OCI-M2 (cell line): ENCODE measurements around the gene CHDH.

Source experiments
- DNase-seq: peaks from one replicate; lab custom pipeline; 2025; ENCODE audit not compliant: unreplicated experiment; lab: John Stamatoyannopoulos, UW

The CHDH gene

DNA sequence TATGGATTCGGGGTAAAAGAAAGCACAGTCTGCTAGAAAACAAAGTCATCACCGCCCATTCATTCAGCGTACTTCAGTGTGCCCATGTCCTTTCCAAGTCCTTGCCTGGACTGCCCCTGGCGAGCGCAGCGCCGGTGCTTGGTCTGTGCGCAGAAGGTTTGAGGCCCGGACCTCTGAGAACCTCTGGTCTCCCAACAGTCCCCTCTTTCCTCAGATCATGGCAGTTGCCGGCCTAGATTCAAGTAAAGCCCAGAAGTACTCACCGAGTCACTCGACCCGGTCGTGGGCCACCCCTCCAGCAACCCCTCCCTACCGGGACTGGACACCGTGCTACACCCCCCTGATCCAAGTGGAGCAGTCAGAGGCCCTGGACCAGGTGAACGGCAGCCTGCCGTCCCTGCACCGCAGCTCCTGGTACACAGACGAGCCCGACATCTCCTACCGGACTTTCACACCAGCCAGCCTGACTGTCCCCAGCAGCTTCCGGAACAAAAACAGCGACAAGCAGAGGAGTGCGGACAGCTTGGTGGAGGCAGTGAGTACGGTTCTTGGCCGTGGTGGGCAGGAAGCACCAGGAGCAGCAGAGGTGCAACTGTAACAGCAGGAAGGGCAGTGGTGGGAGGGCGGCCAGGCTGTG, 36.3 kb downstream of the CHDH start:
- no peak for DNase-seq

DNA sequence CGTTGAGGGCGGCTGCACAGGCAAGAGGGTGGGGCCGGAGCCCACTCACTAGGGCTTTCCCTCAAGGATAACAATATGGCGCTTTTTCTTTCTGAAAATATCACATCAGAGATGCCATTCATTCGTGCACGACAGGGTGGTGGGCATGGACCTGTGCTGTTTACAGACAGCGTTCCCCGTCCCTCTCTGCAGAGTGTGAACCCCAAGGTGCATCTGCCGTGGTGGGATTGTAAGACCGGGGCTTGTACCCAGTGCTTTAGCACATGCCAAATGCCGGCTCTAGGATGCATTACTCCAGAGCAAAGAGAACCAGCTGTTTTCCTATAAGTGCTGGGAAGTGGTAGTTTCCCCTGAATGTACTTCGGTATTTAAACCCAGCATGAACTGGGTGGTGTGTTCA, 37.0 kb downstream of the CHDH start:
- DNase-seq: no peak

DNA sequence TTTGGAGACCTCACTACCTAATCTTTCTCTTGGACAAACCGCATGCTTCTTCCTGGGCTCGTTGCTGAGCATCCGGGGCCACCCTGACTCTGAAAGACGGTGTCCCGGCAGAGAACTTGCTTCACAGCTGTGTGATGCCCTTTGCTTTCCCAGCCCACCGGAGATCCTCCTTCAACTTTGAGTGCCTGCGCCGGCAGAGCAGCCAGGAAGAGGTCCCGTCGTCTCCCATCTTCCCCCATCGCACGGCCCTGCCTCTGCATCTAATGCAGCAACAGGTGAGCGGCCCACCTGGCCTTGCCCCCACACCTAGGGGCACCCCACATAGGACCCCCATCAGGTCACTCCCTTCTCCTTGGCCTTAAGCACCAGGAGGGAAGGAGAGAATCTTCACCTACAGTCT, 37.7 kb downstream of the CHDH start:
- no peak for DNase-seq

DNA sequence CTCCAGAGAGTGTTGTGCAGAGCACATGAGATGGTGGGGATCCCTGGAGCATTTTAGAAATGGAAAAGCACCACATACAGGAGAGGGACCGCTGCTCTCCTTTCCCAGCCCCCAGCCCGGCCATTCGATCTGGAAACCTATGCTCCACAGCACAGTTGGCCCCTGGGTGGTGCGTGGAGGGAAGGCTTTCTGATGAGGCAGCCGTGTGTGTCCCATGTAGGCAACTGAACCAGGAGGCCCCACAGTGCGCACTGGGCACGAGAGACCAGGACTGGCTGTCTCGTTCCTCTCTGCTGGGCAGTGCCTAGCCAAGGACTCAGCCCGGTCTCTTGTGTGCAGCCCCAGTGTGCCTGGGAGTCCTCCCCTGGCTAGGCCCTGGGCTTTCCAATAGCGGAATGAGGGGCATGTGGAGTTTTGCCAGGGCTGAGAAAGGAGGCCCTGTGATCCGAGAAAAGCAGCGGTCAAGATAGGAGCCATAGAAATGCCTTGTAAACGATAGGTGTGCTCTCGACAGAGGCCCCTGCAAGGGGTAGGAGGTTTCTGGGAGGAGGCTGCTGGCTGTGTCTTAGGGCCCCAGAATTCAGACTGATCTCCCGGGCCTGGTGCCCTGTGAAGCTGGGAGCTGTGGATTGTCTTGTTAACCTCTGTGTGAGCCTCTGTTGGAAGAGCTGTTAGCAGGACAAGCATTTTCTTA, 39.0 kb downstream of the CHDH start:
- no peak for DNase-seq

DNA sequence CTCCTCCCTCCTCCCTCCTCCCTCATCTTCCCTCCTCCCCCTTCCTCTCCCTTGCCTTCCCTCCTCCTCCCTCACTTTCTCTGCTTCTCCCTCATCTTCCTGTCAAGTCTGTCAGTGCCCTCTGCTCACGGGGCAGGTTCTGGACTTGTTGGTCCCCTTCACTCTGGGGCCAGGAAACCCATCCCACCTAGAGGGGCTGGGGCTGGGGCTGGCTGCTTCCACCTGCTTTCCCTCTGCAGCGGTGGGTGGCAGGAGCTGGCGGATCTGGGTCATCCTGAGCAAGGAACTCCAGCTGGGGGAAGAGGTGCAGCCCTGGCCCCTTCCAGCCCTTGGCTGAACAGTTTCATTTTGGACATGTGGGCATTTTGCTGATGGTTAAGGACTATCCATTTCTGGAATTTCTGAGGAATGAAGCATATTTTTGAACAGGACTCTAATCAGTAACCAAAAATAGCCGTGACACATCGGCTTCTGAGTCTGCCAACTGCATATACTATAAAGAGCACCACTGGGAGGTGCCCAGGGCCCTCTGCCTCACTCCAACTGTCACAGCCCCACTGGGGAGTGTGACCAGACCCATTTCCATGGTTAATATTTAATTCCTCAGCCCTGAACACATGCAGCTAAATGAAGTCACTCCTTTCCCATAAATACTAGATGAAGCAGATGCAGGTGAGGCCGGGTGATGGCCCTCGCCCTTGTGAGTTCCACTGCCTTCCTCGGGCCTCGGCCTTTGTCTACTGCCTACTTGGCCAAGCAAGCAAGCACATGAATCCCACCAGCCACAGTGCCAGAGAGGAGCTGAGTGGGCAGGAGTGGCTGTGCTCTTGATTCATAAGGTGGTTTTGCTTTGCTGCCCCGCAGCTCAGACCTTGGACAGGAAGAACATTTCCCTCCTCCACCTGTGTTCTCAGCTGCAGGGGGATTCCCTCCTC, 39.8 kb downstream of the CHDH start:
- DNase-seq: no peak

DNA sequence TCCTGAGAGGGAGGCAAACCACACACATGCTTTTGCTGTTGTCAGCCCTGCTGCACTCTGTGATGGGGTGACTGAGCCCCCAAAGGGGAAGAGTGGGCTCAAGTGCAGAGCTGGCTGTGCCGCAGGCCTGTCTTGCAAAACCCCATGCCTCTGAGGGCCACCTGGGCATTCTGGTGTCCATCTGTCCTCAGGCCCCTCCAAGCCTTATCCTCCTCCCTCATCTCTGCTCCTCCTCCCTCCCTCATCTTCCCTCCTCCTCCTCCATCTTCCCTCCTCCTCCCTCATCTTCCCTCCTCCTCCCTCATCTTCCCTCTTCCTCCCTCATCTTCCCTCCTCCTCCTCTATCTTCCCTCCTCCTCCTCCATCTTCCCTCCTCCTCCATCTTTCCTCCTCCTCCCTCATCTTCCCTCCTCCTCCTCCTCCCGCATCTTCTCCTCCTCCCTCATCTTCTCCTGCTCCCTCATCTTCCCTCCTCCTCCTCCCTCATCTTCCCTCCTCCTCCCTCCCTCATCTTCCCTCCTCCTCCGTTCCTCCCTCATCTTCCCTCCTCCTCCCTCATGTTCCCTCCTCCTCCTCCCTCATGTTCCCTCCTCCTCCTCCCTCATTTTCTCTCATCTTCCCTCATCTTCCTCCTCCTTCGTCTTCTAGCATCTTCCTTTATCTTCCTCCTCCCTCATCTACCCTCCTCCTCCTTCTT, 40.6 kb downstream of the CHDH start:
- DNase-seq: no peak

DNA sequence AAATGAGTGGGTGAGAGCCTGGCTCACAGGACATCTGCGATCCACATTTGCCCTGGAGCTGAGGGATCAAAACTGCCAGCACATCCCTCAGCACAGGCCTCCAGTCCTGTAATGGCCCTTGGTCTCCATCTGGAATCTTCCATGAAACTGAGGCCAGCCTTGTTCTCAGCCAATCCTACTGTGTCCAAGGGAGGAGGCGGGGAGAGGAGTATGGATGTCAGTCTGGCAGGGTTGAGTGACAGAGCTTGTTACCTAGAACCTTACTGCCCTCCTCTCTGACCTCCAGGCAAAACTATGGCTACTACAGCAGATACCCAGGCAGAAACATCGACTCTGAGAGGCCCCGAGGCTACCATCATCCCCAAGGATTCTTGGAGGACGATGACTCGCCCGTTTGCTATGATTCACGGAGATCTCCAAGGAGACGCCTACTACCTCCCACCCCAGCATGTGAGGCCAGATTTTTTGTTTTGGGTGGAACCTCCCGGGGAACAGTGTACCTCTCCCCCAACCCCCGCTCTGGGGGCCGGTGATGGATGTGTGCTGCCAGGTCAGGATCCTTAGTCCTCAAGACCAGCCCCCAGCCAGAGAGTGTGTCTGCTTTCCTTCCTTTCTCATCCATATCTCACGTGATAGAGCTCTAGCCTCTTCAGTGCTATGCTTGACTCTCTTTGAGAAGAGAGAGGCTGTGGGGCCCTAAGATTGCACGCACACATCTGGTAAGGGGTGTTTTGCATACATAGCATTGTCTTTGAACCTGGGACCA, 41.3 kb downstream of the CHDH start:
- no peak for DNase-seq

DNA sequence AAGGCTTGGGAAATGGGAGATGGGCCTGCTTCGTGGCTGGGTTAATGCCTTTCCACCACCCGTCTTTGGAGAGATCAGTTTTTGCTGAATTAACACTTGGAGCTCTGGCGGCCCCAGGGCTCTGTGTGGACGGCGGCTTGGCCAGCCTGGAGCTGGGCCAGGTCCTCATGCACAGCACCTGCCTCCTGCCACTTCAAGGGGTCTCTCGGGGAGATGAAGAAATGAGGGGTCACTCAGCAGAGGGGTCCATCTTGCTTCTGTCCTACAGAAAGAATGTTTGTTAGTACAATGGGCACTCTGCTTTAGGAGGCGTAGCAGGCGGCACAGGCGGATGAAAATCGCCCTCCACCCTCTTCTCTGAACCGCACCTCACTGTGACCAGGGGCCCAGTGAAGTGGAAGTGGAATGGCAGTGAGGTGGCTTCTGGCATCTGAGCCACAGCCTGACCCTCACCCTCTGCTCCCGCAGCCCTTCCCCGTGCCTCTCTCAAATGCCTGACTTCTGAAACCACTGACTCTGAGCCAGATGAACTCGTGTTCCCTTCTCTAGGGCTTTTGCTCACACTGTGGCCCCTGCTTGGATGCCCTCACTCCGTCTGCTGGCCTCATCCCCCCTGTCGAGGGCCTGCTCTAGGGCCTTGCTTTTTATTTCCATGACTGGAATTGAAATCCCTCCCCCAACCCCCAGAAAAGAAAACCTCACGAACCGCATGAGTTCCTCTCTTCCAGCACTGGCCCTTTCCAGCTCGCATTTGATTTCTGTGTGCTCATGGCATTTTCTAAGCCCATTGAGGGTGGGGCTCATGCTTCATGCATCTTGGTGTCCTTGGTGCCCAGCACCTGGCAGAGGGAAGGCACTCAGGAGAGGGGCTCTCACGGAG, 42.2 kb downstream of the CHDH start:
- DNase-seq: no peak

DNA sequence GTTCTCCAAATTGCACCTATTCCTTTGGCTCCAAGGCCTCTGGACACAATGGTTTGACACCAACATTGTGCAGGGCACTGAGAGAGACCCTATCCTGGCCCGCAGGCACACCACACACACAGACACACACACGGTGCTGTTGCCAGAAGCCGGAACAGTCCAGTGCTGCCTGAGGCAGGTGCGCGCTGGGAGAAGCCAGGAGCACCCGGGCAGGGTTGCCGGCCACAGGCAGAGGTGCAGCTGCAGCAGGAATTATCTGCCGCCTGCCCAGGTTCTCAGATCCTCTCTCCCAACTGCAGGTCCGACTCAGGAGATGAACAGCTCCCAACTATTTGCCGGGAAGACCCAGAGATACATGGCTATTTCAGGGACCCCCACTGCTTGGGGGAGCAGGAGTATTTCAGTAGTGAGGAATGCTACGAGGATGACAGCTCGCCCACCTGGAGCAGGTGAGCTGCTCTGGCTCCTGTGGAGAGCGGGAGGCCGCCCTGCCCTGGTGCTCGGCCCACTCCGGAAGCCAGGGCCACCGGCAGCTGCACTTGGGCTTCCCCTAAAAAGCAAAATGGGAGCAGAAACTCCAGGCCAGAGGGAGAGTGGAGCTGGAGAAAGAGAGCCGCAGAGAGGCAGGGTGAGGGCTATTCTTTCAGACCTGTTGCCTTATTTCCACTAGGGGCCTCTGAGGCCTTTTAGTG, 42.9 kb downstream of the CHDH start:
- no peak for DNase-seq

DNA sequence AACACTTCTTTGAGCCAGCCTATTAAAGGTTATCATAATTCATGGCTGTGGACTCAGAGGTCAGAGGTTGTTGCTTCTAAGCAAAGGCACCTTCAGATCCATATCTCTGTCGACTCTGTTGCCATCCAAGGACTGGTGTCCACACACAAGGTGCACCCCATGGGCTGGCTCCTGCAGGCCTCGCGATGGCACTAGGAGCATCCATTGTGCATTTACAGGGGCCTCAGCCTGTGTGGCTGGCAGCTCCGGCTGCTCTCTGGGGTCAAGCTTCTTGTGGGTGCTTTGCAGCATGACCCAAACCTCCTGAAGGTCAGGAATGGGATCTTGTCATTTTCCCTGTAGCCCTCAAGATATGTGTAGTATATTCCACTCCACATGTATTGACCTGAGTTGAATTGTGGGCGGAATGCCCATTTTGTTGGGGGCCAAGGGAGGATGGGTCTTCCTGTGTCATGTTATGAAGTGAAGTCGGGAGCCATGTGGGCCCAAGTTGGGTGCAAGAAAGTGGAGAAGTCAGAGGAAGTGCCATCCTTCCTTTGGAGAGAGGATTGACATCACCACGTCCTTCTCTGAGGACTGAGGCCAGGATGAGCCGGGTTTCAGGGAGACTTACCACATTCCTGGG, 43.9 kb downstream of the CHDH start:
- no peak for DNase-seq

DNA sequence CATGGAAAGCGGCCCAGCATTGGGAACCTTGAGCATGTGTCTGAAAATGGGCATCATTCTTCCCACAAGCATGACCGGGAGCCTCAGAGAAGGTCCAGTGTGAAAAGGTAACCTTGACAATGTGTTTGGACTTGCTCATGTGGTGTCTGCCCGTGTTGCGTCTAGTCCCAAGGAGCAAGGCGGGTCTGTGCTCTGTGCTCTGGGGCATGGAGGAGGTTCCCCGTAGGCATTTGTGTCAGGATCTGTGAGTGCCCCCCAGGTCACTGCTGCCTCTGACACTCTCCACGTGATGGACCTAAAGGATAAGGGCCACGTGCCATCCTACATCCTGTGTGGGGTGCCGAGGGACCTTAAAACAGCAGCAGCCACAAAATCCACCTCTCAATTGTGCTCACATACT, 44.9 kb downstream of the CHDH start:
- no peak for DNase-seq

DNA sequence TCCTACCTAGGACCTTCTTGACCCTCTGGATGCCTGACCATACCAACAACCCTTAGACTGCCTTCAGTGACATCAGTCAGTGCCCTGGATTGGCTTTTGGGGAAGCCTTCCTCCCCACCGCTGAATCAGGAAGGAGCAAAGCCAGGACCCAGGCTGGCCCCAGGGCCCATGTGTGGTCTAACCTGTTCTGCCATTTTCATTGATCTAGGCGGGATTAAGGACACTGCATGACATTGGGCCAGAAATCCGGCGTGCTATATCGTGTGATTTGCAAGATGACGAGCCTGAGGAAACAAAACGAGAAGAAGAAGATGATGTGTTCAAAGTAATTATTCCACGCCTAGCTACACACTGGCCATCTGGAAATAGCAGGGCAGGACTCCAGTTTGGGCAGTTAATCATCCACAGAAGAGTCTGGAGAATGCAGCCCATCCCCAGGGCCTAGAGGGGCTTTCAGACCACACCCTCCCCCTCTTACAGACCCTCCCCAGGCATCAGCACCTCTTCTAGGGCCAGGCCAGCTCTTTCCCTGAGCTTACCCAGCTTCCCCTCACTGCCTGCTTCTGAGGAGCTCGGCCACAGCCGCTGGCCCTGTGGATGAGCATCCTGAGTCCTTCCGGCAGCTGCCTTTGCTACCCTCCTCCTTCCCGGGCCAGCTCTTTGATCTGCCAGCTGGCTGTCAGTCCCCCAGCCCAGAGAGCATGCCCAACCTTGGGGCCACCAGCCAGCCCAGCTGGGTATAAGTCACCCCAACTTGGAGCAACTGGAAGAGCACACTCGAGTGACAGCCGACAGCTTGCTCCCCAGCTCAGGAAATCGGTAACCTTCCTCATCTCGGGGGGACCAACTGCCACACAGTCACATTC, 45.9 kb downstream of the CHDH start:
- DNase-seq: no peak

DNA sequence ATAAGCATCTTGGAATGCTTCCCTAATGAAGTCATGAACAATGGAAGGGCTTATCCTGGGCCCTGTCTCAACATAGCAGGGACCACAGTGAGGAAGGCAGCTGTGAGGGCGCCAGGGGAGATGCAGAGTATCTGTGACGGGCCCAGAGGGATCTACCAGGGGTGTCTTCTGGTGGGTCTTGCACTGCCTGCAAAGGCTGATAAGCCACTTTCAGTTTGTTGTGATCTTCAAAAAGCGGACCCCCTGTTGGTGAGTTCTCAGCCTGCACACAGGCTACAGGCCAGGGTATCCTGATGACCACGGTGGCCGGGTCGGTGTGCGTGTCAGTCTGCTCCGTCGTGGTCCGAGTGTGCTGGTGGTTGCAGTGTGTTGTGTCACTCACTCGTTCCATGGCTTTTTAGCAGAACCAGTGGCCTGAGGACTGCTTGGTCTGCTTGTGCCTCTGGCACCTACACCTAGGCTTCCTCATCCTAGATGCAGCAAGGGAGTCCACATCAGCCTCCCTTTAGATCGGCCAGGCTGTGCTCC, 46.8 kb downstream of the CHDH start:
- no peak for DNase-seq

DNA sequence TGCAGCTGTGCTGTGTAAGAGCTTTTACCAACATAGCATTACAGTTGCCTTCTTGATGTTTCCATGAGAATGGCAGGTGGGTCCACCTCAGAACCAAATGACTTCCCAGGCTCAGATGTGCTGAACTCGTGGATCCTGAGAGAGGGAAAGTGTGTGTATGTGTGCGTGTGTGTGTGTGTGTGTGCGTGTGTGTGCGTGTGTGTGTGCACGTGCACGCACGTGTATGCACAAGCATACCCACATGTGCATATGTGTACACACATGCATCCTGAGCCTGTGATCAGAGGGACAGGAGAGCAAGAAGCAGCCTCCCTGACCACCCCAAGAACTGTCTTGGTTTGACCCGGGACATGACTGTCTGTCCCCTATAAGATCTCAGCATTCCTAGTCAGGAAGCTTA, 48.1 kb downstream of the CHDH start:
- no peak for DNase-seq

DNA sequence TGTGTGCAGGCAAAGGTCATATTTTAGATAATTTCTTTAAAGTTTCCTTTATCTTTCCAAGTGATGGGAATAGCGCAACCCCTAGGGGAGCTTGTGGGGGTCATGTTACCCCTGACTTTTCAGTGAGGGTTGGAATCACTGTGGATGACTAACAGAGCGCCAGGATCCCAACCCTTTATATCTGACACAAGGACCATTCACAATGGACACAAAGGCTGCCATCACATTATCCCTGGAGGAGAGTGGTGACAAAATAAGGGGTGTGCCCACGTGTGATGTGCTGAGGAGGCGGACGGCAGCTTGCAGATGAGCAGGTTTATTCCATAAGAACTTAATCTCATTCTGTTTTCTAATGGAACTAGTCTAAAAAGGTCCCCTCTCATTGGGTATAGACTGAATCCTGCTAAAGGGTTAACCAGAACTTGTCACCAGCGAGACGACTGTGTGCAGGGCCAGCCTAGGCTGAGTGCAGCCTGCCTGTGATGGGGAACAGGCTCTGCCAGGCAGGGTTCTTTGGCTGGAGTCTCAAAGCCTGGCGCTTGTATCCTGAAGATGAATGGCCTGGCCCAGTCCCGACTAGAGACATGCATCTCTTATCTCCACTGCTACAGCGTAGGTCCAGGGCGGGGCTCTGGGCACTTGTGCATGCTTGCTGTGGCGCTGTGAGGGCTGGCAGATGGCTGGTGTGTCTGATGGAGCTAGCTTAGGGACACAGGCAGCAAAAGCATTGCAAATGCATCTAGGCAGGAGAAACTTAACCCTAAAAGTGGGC, 50.2 kb downstream of the CHDH start:
- DNase-seq: no peak

DNA sequence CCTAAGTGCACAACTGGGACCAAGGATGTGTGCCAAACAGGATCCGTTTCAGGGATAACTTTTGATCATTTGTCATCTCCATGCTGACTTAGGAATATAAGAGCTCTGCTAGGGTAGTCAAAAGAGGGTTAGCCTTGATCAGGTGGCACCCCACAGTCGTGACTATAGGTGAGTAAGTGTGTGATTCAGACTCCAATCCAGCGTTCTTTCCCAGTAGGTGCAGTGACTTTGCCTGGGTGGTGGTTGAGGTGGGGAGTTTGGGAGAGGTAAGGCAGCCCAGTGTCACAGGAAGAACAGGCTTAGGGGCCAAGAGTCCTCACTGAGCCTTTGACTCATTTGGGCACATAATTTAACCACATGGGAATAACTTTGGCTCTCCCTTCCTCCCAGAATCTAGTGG, 51.0 kb downstream of the CHDH start:
- DNase-seq: no peak

DNA sequence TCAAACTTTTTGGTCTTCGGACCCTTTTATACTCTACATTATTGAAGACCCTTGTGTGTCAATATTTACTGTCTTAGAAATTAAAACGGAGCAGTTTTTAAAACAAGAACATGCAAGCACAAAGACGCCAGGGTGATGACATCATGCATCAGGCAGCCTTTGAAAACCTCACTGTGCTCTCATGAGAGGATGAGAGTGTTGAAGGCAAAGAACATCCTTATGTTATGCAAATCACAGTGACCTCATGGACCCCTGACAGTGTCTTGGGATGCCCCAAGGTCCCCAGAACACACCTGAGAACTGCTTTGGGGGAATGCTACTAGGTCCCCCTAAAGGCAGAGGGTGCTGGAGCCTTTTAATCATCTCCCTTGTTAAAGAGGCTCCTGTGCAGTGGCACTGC, 51.6 kb downstream of the CHDH start:
- no peak for DNase-seq
